A172 (cell line): ENCODE data around the gene CNGA3. TPM values are rescaled to one million over a fixed set of nuclear protein-coding genes. Genes with fewer than 3 reads are reported as not detected.
A peak's percentile ranks its signal among the peaks of the same experiment; 100 is the strongest.
"Not testable (repeated sequence)": the region's sequence is repeated elsewhere in the genome, so short reads cannot be mapped to it uniquely, and the experiment has no call there.

ENCODE experiments used
- DNase-seq: peaks from one replicate; pipeline ENCODE4 v3.0.0-alpha.2; 2015; ENCODE audit warnings: low spot score
- total RNA-seq: library from RNA; depleted of rRNA; stranded (reverse); fragments of >200 nt; shearing (Covaris generic); gene quantifications from 2 replicates; pipeline ENCODE4 v1.2.3, GENCODE V29; 2014; rRNA removed

CNGA3 gene
- not detected in 2 replicates for total RNA-seq

GRCh38 chr2:98346311-98347236 lies at the start of gene CNGA3:
Gene CNGA3, plus strand, starts transcription at chr2:98346456. Its CDS starts 23,520 bp downstream, at chr2:98369976.
- DNase-seq: no peak

GRCh38 chr2:98297817-98298682 lies 48.2 kb upstream of the CNGA3 start:
- DNase-seq: no peak

- DNase-seq: no peak
Measured at GRCh38 chr2:98298683-98299164, 47.5 kb upstream of the CNGA3 start.

GRCh38 chr2:98299211-98299905 lies 46.9 kb upstream of the CNGA3 start:
- DNase-seq: no peak

- no peak for DNase-seq
Measured at GRCh38 chr2:98300141-98300874, 45.9 kb upstream of the CNGA3 start.

- DNase-seq: no peak
Measured at GRCh38 chr2:98301469-98301868, 44.8 kb upstream of the CNGA3 start.

GRCh38 chr2:98307131-98307696 lies 39.0 kb upstream of the CNGA3 start:
- not testable (repeated sequence) for DNase-seq

- no peak for DNase-seq
Measured at GRCh38 chr2:98308068-98308467, 38.2 kb upstream of the CNGA3 start.

- no peak for DNase-seq
Measured at GRCh38 chr2:98308532-98308931, 37.7 kb upstream of the CNGA3 start.

- DNase-seq: no peak
Measured at GRCh38 chr2:98309580-98309979, 36.7 kb upstream of the CNGA3 start.

GRCh38 chr2:98310010-98310409 lies 36.2 kb upstream of the CNGA3 start:
- no peak for DNase-seq

- no peak for DNase-seq
Measured at GRCh38 chr2:98311090-98311489, 35.2 kb upstream of the CNGA3 start.

GRCh38 chr2:98311771-98312545 lies 34.3 kb upstream of the CNGA3 start:
- no peak for DNase-seq

GRCh38 chr2:98313492-98314250 lies 32.6 kb upstream of the CNGA3 start:
- DNase-seq: no peak

GRCh38 chr2:98314251-98314650 lies 32.0 kb upstream of the CNGA3 start:
- DNase-seq: no peak

GRCh38 chr2:98315957-98316356 lies 30.3 kb upstream of the CNGA3 start:
- no peak for DNase-seq

- DNase-seq: no peak
Measured at GRCh38 chr2:98317214-98317613, 29.0 kb upstream of the CNGA3 start.

- not testable (repeated sequence) for DNase-seq
Measured at GRCh38 chr2:98320171-98320570, 26.1 kb upstream of the CNGA3 start.

- DNase-seq: peak; percentile 22
Measured at GRCh38 chr2:98324181-98324580, 22.1 kb upstream of the CNGA3 start.
